Measurements from ENCODE around the gene HELZ.

GRCh38 chr17:67241719-67242341 lies 3.2 kb downstream of the HELZ start:
- TF ChIP-seq CTCF (conservative IDR thresholded peaks at IDR 0.05 in 1 of 2, IDR thresholded peaks at IDR 0.05 in 1 of 2; ENCODE audit: low read depth in 1 of 2, low read length in 2 of 2) (no peak), EZH2 (IDR thresholded peaks at IDR 0.05; ENCODE audit: low read length, missing control alignments) (no peak)

Data from fibroblast of lung (primary cell).